HG03575 (cell line): ENCODE data around the gene CCDC6.

Source experiments
- ATAC-seq: cut with Tn5 transposase; IDR thresholded peaks from one replicate; pipeline ENCODE4 v1.9.1; 2021; ENCODE audit not compliant: unreplicated experiment, insufficient number of reproducible peaks, low FRiP score; ENCODE audit errors: extremely low read depth

The CCDC6 gene

GRCh38 chr10:59907918-59908807, 1.8 kb upstream of the CCDC6 start:
- no peak for ATAC-seq

DNA sequence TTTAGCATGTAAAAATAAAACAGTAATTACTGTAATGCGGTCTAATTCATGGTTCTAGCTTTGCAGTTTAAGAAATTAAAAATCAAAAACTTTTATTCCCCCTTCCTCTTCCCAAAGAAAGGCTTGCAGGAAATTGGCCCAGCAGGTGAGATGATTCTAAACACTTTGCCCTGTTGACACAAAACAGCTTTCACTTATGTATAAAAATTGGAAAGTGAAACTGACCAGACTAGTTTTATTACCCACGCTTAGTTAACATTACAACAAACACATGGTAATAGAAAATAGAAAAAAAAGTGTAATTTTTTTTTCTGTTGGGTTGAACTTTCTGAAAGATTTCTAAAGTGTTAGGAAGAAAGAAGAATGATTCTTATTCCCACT, 1.2 kb upstream of the CCDC6 start:
- no peak for ATAC-seq

DNA sequence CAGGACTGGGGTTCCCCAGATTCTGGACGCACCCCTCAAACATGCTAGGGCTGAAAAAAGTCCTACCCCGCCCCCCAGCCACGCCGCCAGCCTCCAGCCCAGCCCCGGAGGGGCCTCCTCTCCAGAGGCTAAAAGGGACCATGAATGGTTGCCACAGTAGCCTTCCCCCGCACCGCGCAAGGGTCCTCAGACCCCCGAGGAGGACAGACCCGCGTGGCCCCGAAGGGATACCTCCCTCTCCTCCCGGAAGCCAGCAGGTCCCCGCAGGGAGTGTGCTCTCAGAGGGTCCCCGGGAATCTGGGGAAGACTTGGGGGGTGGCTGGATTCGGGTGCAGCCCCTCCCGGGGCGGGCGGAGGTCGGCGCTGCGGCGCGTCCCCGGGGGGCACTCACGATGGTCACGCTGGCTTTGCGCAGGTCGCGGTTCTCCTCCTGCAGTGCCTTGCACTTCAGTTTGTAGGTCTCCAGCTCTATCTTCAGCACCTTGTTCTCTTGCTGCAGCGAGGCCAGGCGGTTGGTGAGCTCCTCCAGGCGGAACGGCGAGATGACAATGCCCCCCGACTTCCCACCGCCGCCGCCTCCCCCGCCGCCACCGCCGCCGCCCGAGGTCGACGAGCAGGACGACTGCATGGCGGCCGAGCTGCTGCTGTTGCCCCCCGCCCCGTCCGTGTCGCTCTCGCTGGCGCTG, 482 bp downstream of the CCDC6 start:
- ATAC-seq, result no peak

DNA sequence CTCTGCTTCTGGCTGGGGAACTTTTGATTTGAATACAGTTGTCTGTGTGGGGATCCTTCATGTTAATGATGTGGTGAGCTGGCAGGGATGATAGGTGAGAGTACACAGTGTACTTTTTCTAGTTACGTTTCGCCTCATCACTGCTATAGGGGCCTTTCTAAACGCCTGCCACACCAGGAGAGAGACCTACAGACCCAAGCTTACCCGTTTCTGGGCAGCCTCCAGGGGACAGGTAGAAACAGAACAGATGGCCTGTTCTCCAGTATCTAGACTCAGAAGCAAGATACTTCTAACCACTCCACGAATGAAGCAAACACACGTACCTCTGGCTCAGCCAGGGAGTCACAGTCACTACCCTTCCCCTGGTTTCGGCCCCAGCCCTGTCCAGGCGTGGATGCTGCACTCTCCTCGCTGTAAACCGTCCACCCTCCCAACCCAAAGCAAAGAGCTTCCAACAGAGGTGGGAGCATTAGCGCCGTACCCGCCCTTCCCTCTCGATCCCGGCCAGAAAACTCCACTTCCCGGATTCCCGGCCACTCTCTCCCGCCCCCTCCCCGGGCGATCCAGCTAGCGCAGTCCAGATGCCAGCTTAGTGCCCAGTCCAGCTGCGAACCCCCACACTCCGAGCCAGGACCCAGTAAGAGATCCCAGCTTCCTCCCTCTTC, 1.2 kb downstream of the CCDC6 start:
- ATAC-seq, result peak; percentile 42

GRCh38 chr10:59904426-59905065, 1.8 kb downstream of the CCDC6 start:
- no peak for ATAC-seq

- no peak for ATAC-seq
These were observed 2.5 kb downstream of the CCDC6 start for GRCh38 chr10:59903871-59904270.

- ATAC-seq, result no peak
These were observed 4.3 kb downstream of the CCDC6 start for GRCh38 chr10:59902016-59902415.

- no peak for ATAC-seq
These were observed 4.9 kb downstream of the CCDC6 start for GRCh38 chr10:59901470-59901869.

GRCh38 chr10:59900048-59900727, 6.2 kb downstream of the CCDC6 start:
- no peak for ATAC-seq

GRCh38 chr10:59898125-59898835, 8.1 kb downstream of the CCDC6 start:
- ATAC-seq, result no peak

DNA sequence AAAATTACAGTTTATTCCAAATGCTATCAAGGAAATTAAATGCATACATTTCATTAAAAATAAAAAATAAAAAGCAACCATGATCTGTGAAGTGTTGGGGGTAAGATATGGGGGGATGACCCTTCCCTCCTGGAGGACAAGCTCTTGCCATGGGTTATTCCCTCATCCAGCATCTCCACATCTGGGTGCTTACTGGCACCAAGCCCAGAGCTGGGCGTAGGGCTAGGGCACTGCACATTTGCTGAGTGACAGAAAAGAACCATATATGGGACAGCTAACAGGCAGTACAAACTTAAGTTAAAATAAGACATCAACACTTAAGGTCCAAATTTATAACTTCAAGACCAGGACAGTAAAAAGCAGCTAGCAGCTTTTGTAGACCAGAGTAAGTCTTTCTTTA, 10.2 kb downstream of the CCDC6 start:
- no peak for ATAC-seq

- ATAC-seq, result no peak
These were observed 10.7 kb downstream of the CCDC6 start for GRCh38 chr10:59895629-59896116.

GRCh38 chr10:59894114-59894513, 12.2 kb downstream of the CCDC6 start:
- ATAC-seq, result no peak

GRCh38 chr10:59892697-59893096, 13.7 kb downstream of the CCDC6 start:
- ATAC-seq, result no peak

DNA sequence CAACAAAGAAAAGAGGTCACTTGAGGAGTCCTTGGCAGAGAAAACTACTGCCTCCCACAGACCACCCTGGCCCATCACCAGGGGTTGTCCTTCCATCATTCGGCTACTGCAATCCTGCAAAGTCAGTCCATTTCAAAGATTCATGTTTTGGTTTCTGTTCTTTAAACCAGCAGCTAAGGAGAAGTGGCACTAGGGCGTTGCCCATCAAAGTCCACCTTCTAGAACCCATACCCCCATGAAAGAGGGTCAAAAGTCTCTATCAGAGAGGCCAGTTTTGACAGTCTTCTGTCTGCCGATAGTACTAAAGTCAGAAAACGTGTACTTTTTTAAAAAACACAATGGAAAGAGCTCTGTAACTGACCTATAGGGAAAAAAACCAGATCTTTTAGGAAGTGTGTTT, 14.4 kb downstream of the CCDC6 start:
- ATAC-seq, result no peak

DNA sequence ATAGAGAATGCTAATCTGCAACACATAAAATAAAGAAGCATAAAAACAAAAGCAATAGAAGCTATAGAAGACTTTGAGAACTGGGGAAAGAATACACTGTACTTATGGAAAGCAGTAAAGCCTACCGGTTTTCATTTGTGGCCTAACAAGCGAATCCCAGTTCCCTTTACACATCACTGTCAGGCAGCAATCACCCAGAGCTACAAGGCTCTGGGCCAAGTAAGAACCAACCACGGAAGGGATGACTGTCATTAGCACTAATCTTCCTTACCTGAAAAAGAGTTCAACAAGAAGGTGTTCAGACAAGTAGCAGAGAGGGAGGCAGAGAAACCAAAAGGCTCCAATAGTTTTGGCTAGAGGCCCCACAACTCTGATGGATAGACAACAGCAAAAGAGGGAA, 15.0 kb downstream of the CCDC6 start:
- ATAC-seq, result no peak

DNA sequence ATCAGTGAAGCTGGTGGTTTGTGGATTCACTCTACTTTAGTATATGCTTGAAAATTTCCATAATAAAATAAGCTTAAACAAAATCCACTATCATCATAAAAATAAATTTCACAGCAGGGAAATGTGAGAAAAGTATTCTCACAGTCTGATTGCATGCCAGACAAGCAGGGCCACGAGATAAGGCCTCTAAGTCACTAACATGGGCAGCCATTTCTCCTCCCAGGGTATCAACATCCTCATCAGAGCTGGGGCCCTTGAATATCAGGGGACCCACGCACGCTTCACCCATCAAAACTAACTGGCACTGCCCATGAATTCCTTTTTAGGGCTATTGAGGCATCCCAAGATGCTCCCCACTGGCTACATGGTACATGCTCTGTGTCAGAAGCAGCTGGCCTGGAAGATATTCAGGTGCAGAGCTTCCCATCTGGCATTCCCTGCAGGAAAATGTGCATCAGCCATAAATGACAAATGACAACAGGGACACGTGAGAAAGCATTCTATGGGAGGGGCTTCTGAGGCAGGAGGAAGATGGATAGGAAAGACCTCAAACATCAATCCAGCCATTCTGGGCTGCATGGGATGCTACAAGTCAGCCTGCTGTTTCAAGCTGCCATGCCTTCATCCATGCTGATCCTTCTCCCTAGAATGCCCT, 17.4 kb downstream of the CCDC6 start:
- ATAC-seq, result no peak
